Fibroblast of lung (primary cell): ENCODE measurements around the gene ZNF366. TPM values are rescaled to one million over a fixed set of nuclear protein-coding genes. Genes with fewer than 3 reads are reported as not detected.

Source experiments
- DNase-seq, 2 donors: peaks; one replicate each; pipeline versions ENCODE4 v3.0.0 to v3.0.0-alpha.2; 2010; ENCODE audit warnings: low read depth in 2 of 2
- H2AFZ ChIP-seq: 2 replicates; pipeline ENCODE4 v1.5.1; 2012; ENCODE audit warnings: low read length, control low read depth, inconsistent platforms
- H3K27ac ChIP-seq: 2 replicates; pipeline ENCODE4 v1.5.1; 2011; ENCODE audit warnings: low read length, control low read depth; ENCODE audit not compliant: insufficient read depth
- H3K27me3 ChIP-seq: 2 replicates; pipeline ENCODE4 v1.5.1; 2011; ENCODE audit warnings: mild to moderate bottlenecking, low read length; ENCODE audit not compliant: control insufficient read depth, insufficient read depth
- H3K36me3 ChIP-seq: 2 replicates; pipeline ENCODE4 v1.5.1; 2011; ENCODE audit warnings: low read length; ENCODE audit not compliant: control insufficient read depth, insufficient read depth
- H3K4me1 ChIP-seq: 2 replicates; pipeline ENCODE4 v1.5.1; 2011; ENCODE audit warnings: low read length; ENCODE audit not compliant: control insufficient read depth, insufficient read depth; ENCODE audit errors: extremely low read depth
- H3K4me2 ChIP-seq: 2 replicates; pipeline ENCODE4 v1.5.1; 2011; ENCODE audit warnings: low read length, control low read depth; ENCODE audit not compliant: insufficient read depth; ENCODE audit errors: extremely low read depth
- H3K4me3 ChIP-seq, 4 experiments: fragments of 200-600 bp in 1 of 4; sonication (generic) in 1 of 4; replicated peaks in 1 of 4; 2 replicates each; pipeline ENCODE4 v1.5.1; 2011 to 2016; ENCODE audit warnings: low read length in 4 of 4, low read depth in 3 of 4, mild to moderate bottlenecking in 3 of 4, control low read depth in 2 of 4, inconsistent platforms in 1 of 4, mixed read lengths in 1 of 4; ENCODE audit not compliant: insufficient read depth in 1 of 4; ENCODE audit errors: control extremely low read depth in 1 of 4
- H3K79me2 ChIP-seq: 2 replicates; pipeline ENCODE4 v1.5.1; 2012; ENCODE audit warnings: mild to moderate bottlenecking, low read length, inconsistent platforms; ENCODE audit not compliant: control insufficient read depth, insufficient read depth
- H3K9ac ChIP-seq: 2 replicates; pipeline ENCODE4 v1.5.1; 2011; ENCODE audit warnings: mild to moderate bottlenecking, low read length, control low read depth; ENCODE audit not compliant: insufficient read depth
- H3K9me3 ChIP-seq: 2 replicates; pipeline ENCODE4 v1.5.1; 2012; ENCODE audit warnings: low read depth, low read length; ENCODE audit not compliant: control insufficient read depth, insufficient read depth
- H4K20me1 ChIP-seq: 2 replicates; pipeline ENCODE4 v1.5.1; 2011; ENCODE audit warnings: low read length; ENCODE audit not compliant: control insufficient read depth, insufficient read depth; ENCODE audit errors: extremely low read depth
- EZH2 ChIP-seq: IDR thresholded peaks from 2 replicates; pipeline ENCODE4 v1.5.1; 2012; ENCODE audit warnings: low read length, control low read depth, mild to moderate bottlenecking; ENCODE audit errors: missing control alignments
- polyA plus RNA-seq, 2 donors: library from polyadenylated mRNA; depleted of rRNA in 1 of 2; stranded (reverse) in 1 of 2; unstranded in 1 of 2; fragments of >200 nt; gene quantifications; 2 replicates each; pipeline ENCODE4 v1.2.1, GENCODE V29; 2011 to 2012; ENCODE audit warnings: missing spikeins in 1 of 2
- total RNA-seq: library from RNA; depleted of rRNA; stranded (reverse); fragments of >200 nt; gene quantifications from 2 replicates; pipeline ENCODE4 v1.2.1, GENCODE V29; 2014
- TF ChIP-seq, protein P1 (sequence below), 2 donors: IDR thresholded peaks in 1 of 2; conservative IDR thresholded peaks in 1 of 2; 1 replicate in 1 of 2; 2 replicates in 1 of 2; pipeline ENCODE4 v1.5.1; 2011 to 2012; ENCODE audit warnings: low read length in 2 of 2, control low read depth in 1 of 2, inconsistent platforms in 1 of 2, low read depth in 1 of 2, mild to moderate bottlenecking in 1 of 2

ZNF366 gene
- total and polyA plus RNA-seq, 2 donors (not counting 1 experiment from before 2014, with no cell fraction given) = not detected

DNA sequence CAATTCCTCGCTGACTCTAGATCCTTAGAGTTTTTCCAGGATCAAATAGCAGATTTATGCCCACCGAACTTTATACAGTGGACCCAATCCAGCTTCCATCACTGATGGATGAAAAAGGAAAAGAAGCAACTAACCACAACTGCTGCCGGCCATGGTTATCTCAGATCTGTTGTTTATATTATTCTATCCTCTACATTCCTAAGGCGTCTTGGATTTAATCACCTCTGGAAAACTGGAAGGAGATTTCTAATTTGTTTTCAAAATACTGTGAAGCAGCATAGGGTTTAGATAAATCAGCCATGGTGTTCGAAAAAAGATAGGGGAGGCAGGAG is 663 bp upstream of the ZNF366 start:
- no peak overlapping the region for H3K27ac ChIP-seq
- TF ChIP-seq EZH2 = no peak
- TF ChIP-seq, protein P1, sequence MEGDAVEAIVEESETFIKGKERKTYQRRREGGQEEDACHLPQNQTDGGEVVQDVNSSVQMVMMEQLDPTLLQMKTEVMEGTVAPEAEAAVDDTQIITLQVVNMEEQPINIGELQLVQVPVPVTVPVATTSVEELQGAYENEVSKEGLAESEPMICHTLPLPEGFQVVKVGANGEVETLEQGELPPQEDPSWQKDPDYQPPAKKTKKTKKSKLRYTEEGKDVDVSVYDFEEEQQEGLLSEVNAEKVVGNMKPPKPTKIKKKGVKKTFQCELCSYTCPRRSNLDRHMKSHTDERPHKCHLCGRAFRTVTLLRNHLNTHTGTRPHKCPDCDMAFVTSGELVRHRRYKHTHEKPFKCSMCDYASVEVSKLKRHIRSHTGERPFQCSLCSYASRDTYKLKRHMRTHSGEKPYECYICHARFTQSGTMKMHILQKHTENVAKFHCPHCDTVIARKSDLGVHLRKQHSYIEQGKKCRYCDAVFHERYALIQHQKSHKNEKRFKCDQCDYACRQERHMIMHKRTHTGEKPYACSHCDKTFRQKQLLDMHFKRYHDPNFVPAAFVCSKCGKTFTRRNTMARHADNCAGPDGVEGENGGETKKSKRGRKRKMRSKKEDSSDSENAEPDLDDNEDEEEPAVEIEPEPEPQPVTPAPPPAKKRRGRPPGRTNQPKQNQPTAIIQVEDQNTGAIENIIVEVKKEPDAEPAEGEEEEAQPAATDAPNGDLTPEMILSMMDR (conservative IDR thresholded peaks at IDR 0.05 in 1 of 2, IDR thresholded peaks at IDR 0.05 in 1 of 2; ENCODE audit: low read depth in 1 of 2, low read length in 2 of 2) = no peak

DNA sequence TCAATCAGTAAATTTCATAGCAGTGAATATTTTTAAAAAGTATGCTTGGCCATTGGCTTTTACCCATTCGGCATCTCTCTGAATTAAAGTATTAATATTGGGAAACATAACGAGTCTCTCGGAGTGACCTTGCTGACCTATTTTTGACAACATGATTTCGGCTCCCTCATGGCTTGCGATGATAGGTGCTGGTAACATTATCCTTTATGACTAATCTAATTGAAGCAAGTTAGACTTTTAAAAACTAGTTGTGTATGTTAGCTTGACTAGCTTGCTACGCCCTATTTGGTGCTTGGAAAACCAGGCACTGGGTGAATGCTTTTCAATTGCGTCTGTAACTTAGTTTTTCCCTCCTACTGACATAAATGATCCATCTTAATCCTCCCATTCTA is 1.1 kb downstream of the ZNF366 start:
- Histone ChIP-seq H2AFZ (no peak overlapping the region), H3K4me2 (no peak overlapping the region), H3K36me3 (no peaks in the 10 kb centered on the region), H3K4me1 (peaks cover 8% of the 10 kb centered on the region), H3K4me3 (no peak overlapping the region), H3K9ac (no peak overlapping the region), H3K27ac (no peak overlapping the region), H3K79me2 (no peaks in the 10 kb centered on the region), H3K27me3 (no peaks in the 10 kb centered on the region), H4K20me1 (no peaks in the 10 kb centered on the region), H3K9me3 (no peaks in the 10 kb centered on the region)
- no peak for DNase-seq
- TF ChIP-seq EZH2 = no peak
- TF ChIP-seq, protein P1 (conservative IDR thresholded peaks at IDR 0.05 in 1 of 2, IDR thresholded peaks at IDR 0.05 in 1 of 2; ENCODE audit: low read depth in 1 of 2, low read length in 2 of 2) = no peak

More for the DNA sequence above, 663 bp upstream of the ZNF366 start:
- H3K79me2 ChIP-seq = no peaks in the 10 kb centered on the region
- H3K9ac ChIP-seq = no peak overlapping the region
- no peak overlapping the region for H3K4me2 ChIP-seq
- H2AFZ ChIP-seq = no peak overlapping the region
- peak in 1 of 2 donors; percentile 70 for DNase-seq
- no peak overlapping the region for H3K4me3 ChIP-seq
- H3K4me1 ChIP-seq = peaks cover 8% of the 10 kb centered on the region
- H4K20me1 ChIP-seq = no peaks in the 10 kb centered on the region
- no peaks in the 10 kb centered on the region for H3K36me3 ChIP-seq
- H3K9me3 ChIP-seq = no peaks in the 10 kb centered on the region
- no peaks in the 10 kb centered on the region for H3K27me3 ChIP-seq

DNA sequence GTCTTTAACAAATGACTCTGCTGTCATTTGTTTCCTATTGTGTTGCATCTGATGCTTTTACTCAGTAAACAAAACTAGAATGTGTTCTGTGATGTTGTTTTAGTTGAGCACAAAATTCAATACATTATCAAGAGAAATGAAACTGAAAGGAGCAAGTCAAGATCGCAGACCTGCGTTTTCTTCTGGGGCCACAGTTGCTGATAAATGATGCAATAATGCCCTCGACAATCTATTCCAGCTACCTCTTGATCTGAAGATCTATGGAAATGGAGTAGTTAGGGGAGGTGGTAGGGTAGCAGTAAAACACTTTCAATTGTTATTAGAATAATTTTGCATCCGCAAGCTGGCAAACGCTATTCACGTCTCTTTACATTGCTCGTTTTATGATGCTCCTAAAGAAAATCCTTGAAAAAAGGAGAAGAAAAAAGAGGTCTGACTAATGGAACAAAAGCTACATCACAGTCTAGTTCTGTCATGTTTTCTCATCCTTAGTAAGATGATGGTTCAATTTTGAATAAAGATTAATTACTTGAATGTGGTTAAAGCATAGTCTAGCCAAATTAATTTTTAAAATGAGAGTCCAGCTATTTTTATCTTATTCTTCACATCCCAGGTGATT is 1.6 kb downstream of the ZNF366 start:
- no peak overlapping the region for H2AFZ ChIP-seq

More for the DNA sequence above, 1.6 kb downstream of the ZNF366 start:
- H3K4me3 ChIP-seq = no peak overlapping the region
- no peak for TF ChIP-seq EZH2
- TF ChIP-seq, protein P1 (conservative IDR thresholded peaks at IDR 0.05 in 1 of 2, IDR thresholded peaks at IDR 0.05 in 1 of 2; ENCODE audit: low read depth in 1 of 2, low read length in 2 of 2) = no peak
- no peaks in the 10 kb centered on the region for H3K9me3 ChIP-seq
- no peak overlapping the region for H3K9ac ChIP-seq
- no peak overlapping the region for H3K27ac ChIP-seq
- no peak for DNase-seq
- H3K79me2 ChIP-seq = no peaks in the 10 kb centered on the region
- H4K20me1 ChIP-seq = no peaks in the 10 kb centered on the region
- no peaks in the 10 kb centered on the region for H3K36me3 ChIP-seq
- H3K4me1 ChIP-seq = peaks cover 8% of the 10 kb centered on the region
- H3K27me3 ChIP-seq = no peaks in the 10 kb centered on the region
- peak overlapping the region; percentile 32 for H3K4me2 ChIP-seq
